Activated naive CD4-positive, alpha-beta T cell (primary cell): ENCODE results near the gene EFNB3.

Experiments used
- DNase-seq, 4 experiments: peaks; one replicate each; lab custom pipeline; 2025; lab: John Stamatoyannopoulos, UW

The EFNB3 gene

GRCh38 chr17:7704601-7705268 lies at the start of gene EFNB3:
TSS of gene EFNB3 (plus strand) at chr17:7705202. CDS start at chr17:7705599, 397 bp downstream.
- DNase-seq: no peak

- no peak for DNase-seq
Observed at GRCh38 chr17:7655541-7655840, 49.5 kb upstream of the EFNB3 start.

- no peak for DNase-seq
Observed at GRCh38 chr17:7656958-7657609, 47.9 kb upstream of the EFNB3 start.

- no peak for DNase-seq
Observed at GRCh38 chr17:7667656-7668406, 37.2 kb upstream of the EFNB3 start.

GRCh38 chr17:7668482-7668881 lies 36.5 kb upstream of the EFNB3 start:
- DNase-seq: no peak

- no peak for DNase-seq
Observed at GRCh38 chr17:7673239-7673638, 31.8 kb upstream of the EFNB3 start.

GRCh38 chr17:7674934-7675333 lies 30.1 kb upstream of the EFNB3 start:
- DNase-seq: no peak

- DNase-seq: no peak
Observed at GRCh38 chr17:7676533-7676932, 28.5 kb upstream of the EFNB3 start.

- DNase-seq: no peak
Observed at GRCh38 chr17:7677388-7678067, 27.5 kb upstream of the EFNB3 start.

- DNase-seq: no peak
Observed at GRCh38 chr17:7684851-7685532, 20.0 kb upstream of the EFNB3 start.

- peak; percentile 65 to 83 (median 76) for DNase-seq
Observed at GRCh38 chr17:7685533-7686221, 19.3 kb upstream of the EFNB3 start.

- DNase-seq: peak; percentile 65 to 76 (median 68)
Observed at GRCh38 chr17:7686222-7687071, 18.6 kb upstream of the EFNB3 start.

GRCh38 chr17:7687072-7687907 lies 17.7 kb upstream of the EFNB3 start, which contains the start of gene TP53:
TSS of gene TP53 (minus strand) at chr17:7687490. CDS start at chr17:7676594, 10,896 bp downstream.
- DNase-seq: peak; percentile 62 to 77 (median 69)

- DNase-seq: peak; percentile 91 to 93 (median 92)
Observed at GRCh38 chr17:7687908-7688807, 16.8 kb upstream of the EFNB3 start, which contains the start of gene WRAP53. TSS of gene WRAP53 (plus strand) at chr17:7688477. CDS start at chr17:7688649, 172 bp downstream.

- no peak for DNase-seq
Observed at GRCh38 chr17:7688808-7689316, 16.1 kb upstream of the EFNB3 start.

- DNase-seq: no peak
Observed at GRCh38 chr17:7695586-7695985, 9.4 kb upstream of the EFNB3 start.

GRCh38 chr17:7697828-7698588 lies 7.0 kb upstream of the EFNB3 start:
- DNase-seq: no peak
